ENCODE measurements around the gene EIF3F. TPM values are rescaled to one million over a fixed set of nuclear protein-coding genes. Genes with fewer than 3 reads are reported as not detected.

The EIF3F gene
- polyA plus RNA-seq (2012; ENCODE audit: low read depth, missing spikeins), result 350 TPM

GRCh38 chr11:7986768-7987559 is at the start of gene EIF3F:
TSS of gene EIF3F (plus strand) at chr11:7987337. CDS start at chr11:7987353, 16 bp downstream.
- DNase-seq (ENCODE audit: insufficient read length, low spot score) (peak; percentile 77), FAIRE-seq (peak; percentile 97)
- TF ChIP-seq POLR2A (IDR thresholded peaks at IDR 0.05; ENCODE audit: low read depth, low read length) (peak; percentile 50; the same call in 1 of the 2 replicates), SPI1 (IDR thresholded peaks at IDR 0.05; ENCODE audit: low read depth, low read length) (no peak), TAF1 (IDR thresholded peaks at IDR 0.05; ENCODE audit: low read depth, low read length) (peak; percentile 80), PAX5 (IDR thresholded peaks at IDR 0.05; ENCODE audit: insufficient read depth, low read length, severe bottlenecking) (no peak), POU2F2 (IDR thresholded peaks at IDR 0.05; ENCODE audit: low read depth, low read length) (peak; percentile 92), POLR2AphosphoS5 (IDR thresholded peaks at IDR 0.05; ENCODE audit: low read depth, low read length) (peak; percentile 39; the same call in 1 of the 2 replicates)

GRCh38 chr11:7941146-7941545 is 46.0 kb upstream of the EIF3F start:
- FAIRE-seq, result no peak
- TF ChIP-seq POLR2AphosphoS5 (IDR thresholded peaks at IDR 0.05; ENCODE audit: low read depth, low read length) (no peak), SPI1 (IDR thresholded peaks at IDR 0.05; ENCODE audit: low read depth, low read length) (no peak), POU2F2 (IDR thresholded peaks at IDR 0.05; ENCODE audit: low read depth, low read length) (no peak), TAF1 (IDR thresholded peaks at IDR 0.05; ENCODE audit: low read depth, low read length) (no peak)
- DNase-seq (ENCODE audit: insufficient read length, low spot score), result no peak

- FAIRE-seq, result no peak
- TF ChIP-seq POU2F2 (IDR thresholded peaks at IDR 0.05; ENCODE audit: low read depth, low read length) (no peak), POLR2AphosphoS5 (IDR thresholded peaks at IDR 0.05; ENCODE audit: low read depth, low read length) (no peak), POLR2A (IDR thresholded peaks at IDR 0.05; ENCODE audit: low read depth, low read length) (no peak), SPI1 (IDR thresholded peaks at IDR 0.05; ENCODE audit: low read depth, low read length) (no peak), TAF1 (IDR thresholded peaks at IDR 0.05; ENCODE audit: low read depth, low read length) (no peak), PAX5 (IDR thresholded peaks at IDR 0.05; ENCODE audit: insufficient read depth, low read length, severe bottlenecking) (no peak)
Measured at GRCh38 chr11:7941608-7942007, 45.5 kb upstream of the EIF3F start, which contains the start of gene OR10A3. TSS of gene OR10A3 (minus strand) at chr11:7941708. CDS start at chr11:7939520, 2,188 bp downstream.

GRCh38 chr11:7944123-7944522 is 43.0 kb upstream of the EIF3F start:
- FAIRE-seq (no peak), DNase-seq (ENCODE audit: insufficient read length, low spot score) (no peak)
- no peak for TF ChIP-seq SPI1 (IDR thresholded peaks at IDR 0.05; ENCODE audit: low read depth, low read length)
- no peak for TF ChIP-seq POLR2AphosphoS5 (IDR thresholded peaks at IDR 0.05; ENCODE audit: low read depth, low read length)
- no peak for TF ChIP-seq TAF1 (IDR thresholded peaks at IDR 0.05; ENCODE audit: low read depth, low read length)
- TF ChIP-seq POLR2A (IDR thresholded peaks at IDR 0.05; ENCODE audit: low read depth, low read length), result no peak
- no peak for TF ChIP-seq PAX5 (IDR thresholded peaks at IDR 0.05; ENCODE audit: insufficient read depth, low read length, severe bottlenecking)
- TF ChIP-seq POU2F2 (IDR thresholded peaks at IDR 0.05; ENCODE audit: low read depth, low read length), result no peak

More at GRCh38 chr11:7941608-7942007, 45.5 kb upstream of the EIF3F start, which contains the start of gene OR10A3:
- DNase-seq (ENCODE audit: insufficient read length, low spot score), result no peak

- TF ChIP-seq SPI1 (IDR thresholded peaks at IDR 0.05; ENCODE audit: low read depth, low read length) (no peak), TAF1 (IDR thresholded peaks at IDR 0.05; ENCODE audit: low read depth, low read length) (no peak), POLR2A (IDR thresholded peaks at IDR 0.05; ENCODE audit: low read depth, low read length) (no peak), POU2F2 (IDR thresholded peaks at IDR 0.05; ENCODE audit: low read depth, low read length) (no peak), POLR2AphosphoS5 (IDR thresholded peaks at IDR 0.05; ENCODE audit: low read depth, low read length) (no peak), PAX5 (IDR thresholded peaks at IDR 0.05; ENCODE audit: insufficient read depth, low read length, severe bottlenecking) (no peak)
- no peak for FAIRE-seq
- DNase-seq (ENCODE audit: insufficient read length, low spot score), result no peak
Measured at GRCh38 chr11:7949934-7950333, 37.2 kb upstream of the EIF3F start.

- no peak for FAIRE-seq
- no peak for TF ChIP-seq PAX5 (IDR thresholded peaks at IDR 0.05; ENCODE audit: insufficient read depth, low read length, severe bottlenecking)
- TF ChIP-seq POLR2A (IDR thresholded peaks at IDR 0.05; ENCODE audit: low read depth, low read length), result no peak
- no peak for TF ChIP-seq POU2F2 (IDR thresholded peaks at IDR 0.05; ENCODE audit: low read depth, low read length)
Measured at GRCh38 chr11:7955191-7955590, 31.9 kb upstream of the EIF3F start.

GRCh38 chr11:7964261-7964660 is 22.9 kb upstream of the EIF3F start:
- TF ChIP-seq SPI1 (IDR thresholded peaks at IDR 0.05; ENCODE audit: low read depth, low read length) (no peak), POLR2A (IDR thresholded peaks at IDR 0.05; ENCODE audit: low read depth, low read length) (no peak), POLR2AphosphoS5 (IDR thresholded peaks at IDR 0.05; ENCODE audit: low read depth, low read length) (no peak), TAF1 (IDR thresholded peaks at IDR 0.05; ENCODE audit: low read depth, low read length) (no peak), POU2F2 (IDR thresholded peaks at IDR 0.05; ENCODE audit: low read depth, low read length) (no peak), PAX5 (IDR thresholded peaks at IDR 0.05; ENCODE audit: insufficient read depth, low read length, severe bottlenecking) (no peak)
- DNase-seq (ENCODE audit: insufficient read length, low spot score) (no peak), FAIRE-seq (no peak)

More at GRCh38 chr11:7955191-7955590, 31.9 kb upstream of the EIF3F start:
- no peak for DNase-seq (ENCODE audit: insufficient read length, low spot score)

GRCh38 chr11:7964873-7965272 is 22.3 kb upstream of the EIF3F start:
- no peak for TF ChIP-seq POU2F2 (IDR thresholded peaks at IDR 0.05; ENCODE audit: low read depth, low read length)
- no peak for TF ChIP-seq SPI1 (IDR thresholded peaks at IDR 0.05; ENCODE audit: low read depth, low read length)
- TF ChIP-seq POLR2AphosphoS5 (IDR thresholded peaks at IDR 0.05; ENCODE audit: low read depth, low read length), result no peak
- TF ChIP-seq POLR2A (IDR thresholded peaks at IDR 0.05; ENCODE audit: low read depth, low read length), result no peak
- no peak for TF ChIP-seq PAX5 (IDR thresholded peaks at IDR 0.05; ENCODE audit: insufficient read depth, low read length, severe bottlenecking)
- TF ChIP-seq TAF1 (IDR thresholded peaks at IDR 0.05; ENCODE audit: low read depth, low read length), result no peak
- FAIRE-seq (no peak), DNase-seq (ENCODE audit: insufficient read length, low spot score) (no peak)

GRCh38 chr11:7965386-7965785 is 21.8 kb upstream of the EIF3F start, which contains the start of gene NLRP10:
TSS of gene NLRP10 (minus strand) at chr11:7965447. CDS start at chr11:7963495, 1,952 bp downstream.
- TF ChIP-seq SPI1 (IDR thresholded peaks at IDR 0.05; ENCODE audit: low read depth, low read length), result no peak
- DNase-seq (ENCODE audit: insufficient read length, low spot score) (no peak), FAIRE-seq (no peak)

- no peak for TF ChIP-seq PAX5 (IDR thresholded peaks at IDR 0.05; ENCODE audit: insufficient read depth, low read length, severe bottlenecking)
- no peak for TF ChIP-seq TAF1 (IDR thresholded peaks at IDR 0.05; ENCODE audit: low read depth, low read length)
- no peak for TF ChIP-seq SPI1 (IDR thresholded peaks at IDR 0.05; ENCODE audit: low read depth, low read length)
- TF ChIP-seq POLR2A (IDR thresholded peaks at IDR 0.05; ENCODE audit: low read depth, low read length), result no peak
- no peak for TF ChIP-seq POLR2AphosphoS5 (IDR thresholded peaks at IDR 0.05; ENCODE audit: low read depth, low read length)
- no peak for TF ChIP-seq POU2F2 (IDR thresholded peaks at IDR 0.05; ENCODE audit: low read depth, low read length)
- FAIRE-seq, result no peak
- DNase-seq (ENCODE audit: insufficient read length, low spot score), result no peak
Measured at GRCh38 chr11:7967097-7967496, 20.0 kb upstream of the EIF3F start.

Data from GM12891 (cell line).